HG03432 (cell line): ENCODE measurements around the gene AQP5.

Experiments used
- ATAC-seq: cut with Tn5 transposase; IDR thresholded peaks from one replicate; pipeline ENCODE4 v1.9.1; 2021; ENCODE audit warnings: mild to moderate bottlenecking, moderate library complexity; ENCODE audit not compliant: unreplicated experiment

AQP5 gene

DNA sequence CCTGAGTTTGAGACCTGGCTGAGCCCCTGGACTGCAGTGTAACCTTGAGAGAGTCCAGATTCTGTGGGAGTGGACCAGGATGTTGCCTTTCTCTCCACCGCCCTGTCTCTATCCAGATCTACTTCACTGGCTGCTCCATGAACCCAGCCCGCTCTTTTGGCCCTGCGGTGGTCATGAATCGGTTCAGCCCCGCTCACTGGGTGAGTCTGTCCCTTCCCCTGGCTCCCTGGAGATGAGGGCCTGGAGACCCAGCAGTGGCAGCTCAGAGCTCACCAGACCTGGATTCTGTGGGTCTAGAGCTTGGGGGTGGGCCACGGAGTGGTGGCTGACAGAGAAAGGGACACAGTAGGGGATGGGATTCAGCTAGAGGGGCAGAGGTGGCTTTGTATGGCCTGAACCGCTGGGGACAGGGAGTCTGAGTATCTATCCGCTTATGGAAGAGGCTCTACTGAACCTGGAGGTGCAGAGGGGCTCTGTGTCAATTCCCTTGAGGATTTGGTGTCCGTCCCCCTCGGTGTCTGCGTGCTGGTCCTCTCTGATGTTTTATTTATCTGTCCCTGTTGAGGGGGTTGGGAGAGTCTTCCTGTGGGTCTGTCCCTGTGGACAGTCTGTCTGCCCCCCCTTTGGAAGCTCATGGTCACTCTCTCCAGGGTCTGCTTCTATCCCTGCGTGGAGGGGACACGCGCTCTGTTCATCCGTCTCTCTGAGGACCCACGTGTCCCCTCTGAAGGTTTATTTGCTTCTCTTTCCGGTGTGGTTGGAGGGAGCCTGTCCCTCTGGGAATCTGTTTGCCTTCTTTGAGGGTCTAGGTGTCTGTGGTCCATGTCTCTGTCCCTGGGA, 2.5 kb downstream of the AQP5 start:
- no peak for ATAC-seq

- ATAC-seq: no peak
These were observed 3.4 kb downstream of the AQP5 start for GRCh38 chr12:49964849-49965624.

GRCh38 chr12:49965836-49966235, 4.2 kb downstream of the AQP5 start:
- no peak for ATAC-seq

GRCh38 chr12:49966511-49967041, 4.9 kb downstream of the AQP5 start:
- no peak for ATAC-seq

DNA sequence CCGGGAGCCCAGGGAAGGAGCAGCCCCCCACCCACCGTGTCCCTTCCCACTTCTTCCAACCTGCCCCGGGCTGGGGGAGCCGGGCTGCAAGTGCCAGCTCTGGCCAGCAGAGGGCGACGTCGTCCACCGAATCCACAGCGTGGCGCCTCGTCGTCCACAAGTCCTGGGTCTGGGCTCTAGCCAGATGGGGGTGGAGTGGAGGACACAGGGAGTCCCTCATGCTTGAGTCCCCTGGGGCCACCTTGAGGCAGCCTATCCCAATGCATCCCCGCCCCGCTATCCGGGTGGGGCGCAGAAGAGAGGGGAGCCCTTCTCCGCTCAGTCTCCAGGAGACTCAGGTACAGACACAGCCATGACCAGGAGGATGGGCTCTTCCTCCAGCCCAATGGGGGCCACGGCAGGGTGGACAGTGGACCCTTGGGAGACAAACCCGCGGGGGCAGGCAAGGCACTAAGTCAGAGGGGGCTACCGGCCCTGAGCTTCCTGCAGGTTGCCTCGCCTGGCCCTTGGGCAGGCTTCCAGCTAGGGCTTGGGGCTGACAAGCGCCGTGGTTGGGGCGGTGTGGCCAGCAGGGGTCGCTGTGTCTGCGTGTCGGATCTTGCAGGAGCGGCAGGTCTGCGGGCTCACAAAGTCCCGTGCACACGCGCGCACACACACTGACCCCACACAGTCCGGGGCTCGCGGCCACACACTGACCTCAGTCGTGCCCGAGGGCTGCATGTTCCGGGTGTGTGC, 5.5 kb downstream of the AQP5 start:
- peak; percentile 78 for ATAC-seq

DNA sequence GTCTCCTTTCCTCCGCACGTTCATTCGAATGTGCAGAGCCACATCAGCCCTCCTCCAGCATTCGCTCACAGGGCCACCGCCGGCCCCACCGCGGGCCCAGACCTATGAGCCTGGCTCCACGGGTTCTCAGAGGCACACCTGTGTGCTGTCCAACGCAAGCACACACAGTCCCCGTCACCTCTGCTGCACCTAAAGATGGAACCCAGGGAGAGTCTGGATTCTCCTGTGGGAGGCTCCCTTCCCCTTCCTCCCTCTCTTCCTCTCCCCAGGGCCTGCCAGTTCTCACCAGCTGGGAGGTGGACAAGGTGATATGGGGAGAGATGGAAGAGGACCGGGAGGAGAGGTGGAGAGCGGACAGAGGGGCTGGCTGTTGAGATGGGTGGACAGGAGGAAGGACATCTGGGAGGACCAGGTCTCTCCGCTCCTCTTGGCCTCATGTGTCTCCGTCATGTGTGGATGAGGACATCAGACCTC, 6.1 kb downstream of the AQP5 start:
- no peak for ATAC-seq

DNA sequence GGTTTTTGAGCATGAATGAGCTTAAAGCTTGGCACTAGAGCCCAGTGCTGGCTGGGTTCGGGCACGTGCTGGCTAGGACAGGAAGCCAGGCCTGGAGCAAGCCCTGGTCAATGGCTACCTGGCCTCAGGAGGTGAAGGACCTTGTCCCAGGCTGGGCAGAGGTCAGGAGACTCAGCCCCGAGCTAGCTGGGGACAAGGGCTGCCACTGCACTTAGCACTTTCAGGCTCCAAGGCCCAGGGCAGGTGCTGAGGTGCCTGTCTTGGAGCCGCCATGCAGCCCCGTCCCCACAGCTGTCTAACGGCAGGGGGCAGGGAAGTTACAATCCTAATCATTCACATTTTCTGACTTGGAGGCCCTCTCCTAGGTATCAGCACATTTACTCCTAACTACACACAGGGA, 6.8 kb downstream of the AQP5 start:
- ATAC-seq: no peak

DNA sequence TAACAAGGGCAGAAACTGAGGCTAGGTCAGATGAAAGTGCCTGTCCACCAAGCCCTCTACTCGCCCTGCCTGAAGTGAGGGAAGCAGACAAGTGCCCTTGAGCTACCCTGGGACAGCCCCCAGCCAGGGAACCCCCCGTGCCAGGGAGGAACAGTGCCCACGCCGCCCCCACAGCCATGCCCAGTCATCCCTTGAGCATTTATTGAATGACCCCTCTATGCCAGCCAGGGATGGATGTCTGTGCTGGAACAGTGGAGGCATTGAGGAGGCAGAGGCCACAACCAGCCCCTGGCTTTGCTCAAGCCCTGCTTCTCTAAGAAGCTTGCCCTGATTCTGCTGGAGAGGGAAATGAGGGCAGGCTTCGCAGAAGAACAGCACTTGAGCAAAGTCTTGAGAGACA, 7.4 kb downstream of the AQP5 start:
- no peak for ATAC-seq

- ATAC-seq: no peak
These were observed 8.2 kb downstream of the AQP5 start for GRCh38 chr12:49969651-49970429.

DNA sequence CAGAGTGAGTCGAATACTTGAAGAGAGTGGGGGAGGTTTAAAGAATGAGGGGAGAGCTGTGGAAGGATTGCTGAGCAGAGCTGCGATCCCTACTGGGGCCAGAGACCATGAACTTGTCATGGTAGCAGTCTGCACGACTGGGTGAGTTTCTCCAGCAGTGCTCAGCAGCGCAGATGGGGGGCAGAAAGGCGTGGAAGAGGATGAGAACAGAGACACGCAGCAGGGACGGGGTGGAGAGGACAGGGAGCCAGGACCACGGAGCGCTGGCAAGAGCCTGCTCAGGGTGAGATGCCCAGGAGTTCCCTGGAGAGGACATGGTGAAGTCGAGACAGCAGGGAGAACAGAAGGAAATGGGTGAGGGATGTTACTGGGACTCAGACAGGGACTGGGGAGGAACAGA, 9.0 kb downstream of the AQP5 start:
- no peak for ATAC-seq

GRCh38 chr12:49971141-49971540, 9.5 kb downstream of the AQP5 start:
- ATAC-seq: no peak

GRCh38 chr12:49972129-49972528, 10.5 kb downstream of the AQP5 start:
- ATAC-seq: no peak

- no peak for ATAC-seq
These were observed 11.1 kb downstream of the AQP5 start, which contains the start of gene AQP6 for GRCh38 chr12:49972641-49973360. Gene AQP6 (plus strand): TSS chr12:49972947. CDS start chr12:49973174, 227 bp downstream.

- ATAC-seq: no peak
These were observed 11.7 kb downstream of the AQP5 start for GRCh38 chr12:49973361-49973830.

GRCh38 chr12:49974231-49974675, 12.6 kb downstream of the AQP5 start:
- no peak for ATAC-seq

GRCh38 chr12:49974677-49975317, 13.1 kb downstream of the AQP5 start:
- ATAC-seq: no peak

DNA sequence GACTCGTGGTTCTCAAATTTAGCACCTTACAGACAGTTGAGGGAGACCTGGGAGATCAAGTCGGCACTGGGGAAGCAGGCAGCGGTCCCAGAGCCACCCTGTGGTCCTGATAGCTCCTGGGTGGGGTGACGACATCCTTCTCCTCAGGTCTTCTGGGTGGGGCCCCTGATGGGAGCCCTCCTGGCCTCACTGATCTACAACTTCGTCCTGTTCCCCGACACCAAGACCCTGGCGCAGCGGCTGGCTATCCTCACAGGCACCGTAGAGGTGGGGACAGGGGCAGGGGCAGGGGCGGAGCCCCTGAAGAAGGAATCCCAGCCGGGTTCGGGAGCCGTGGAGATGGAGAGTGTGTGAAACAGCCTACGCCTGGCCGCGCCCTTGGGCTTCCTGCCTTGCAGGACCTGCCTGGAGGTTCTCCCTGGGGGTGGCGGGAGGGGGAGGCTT, 13.7 kb downstream of the AQP5 start:
- ATAC-seq: no peak

DNA sequence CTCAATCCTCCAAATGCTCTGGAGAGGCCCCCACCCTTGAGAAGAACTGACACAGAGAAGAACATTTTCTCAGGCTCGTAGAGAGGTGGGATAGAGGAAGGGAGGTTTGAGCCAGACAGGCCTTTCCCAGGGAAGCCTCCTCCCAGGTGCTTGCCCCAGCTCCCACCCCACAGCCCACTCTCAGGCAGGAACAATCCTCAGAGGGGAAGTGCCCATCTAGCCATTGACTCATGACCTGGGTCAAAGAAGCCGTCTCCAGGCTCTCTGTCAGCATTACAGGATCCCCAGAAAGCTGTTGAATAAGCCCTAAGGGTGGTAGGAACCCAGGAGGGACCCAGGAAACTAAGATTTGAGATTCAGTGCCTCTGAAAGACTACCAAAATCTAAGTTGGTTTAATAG, 14.9 kb downstream of the AQP5 start:
- ATAC-seq: no peak

GRCh38 chr12:49978125-49978524, 16.5 kb downstream of the AQP5 start:
- no peak for ATAC-seq
